Psoas muscle (tissue), 8 donors: ENCODE results near the gene FOCAD. TPM values are rescaled to one million over a fixed set of nuclear protein-coding genes. Genes with fewer than 3 reads are reported as not detected.

Source experiments
- ATAC-seq, 4 donors: fragments of 200-7000 bp; cut with Tn5 transposase; one replicate each; pipeline ENCODE4 v1.9.1; 2020; ENCODE audit warnings: moderate library complexity in 3 of 4, mild to moderate bottlenecking in 2 of 4
- DNase-seq, 2 donors: peaks; one replicate each; pipeline ENCODE4 v3.0.0-alpha.2; 2020
- H3K27ac ChIP-seq: fragments of 200-600 bp; one replicate; pipeline ENCODE4 v1.8.0; 2022
- H3K27me3 ChIP-seq, 3 donors: fragments of 200-600 bp in 1 of 3; one replicate each; pipeline versions ENCODE4 v1.6.1 to v1.8.0; 2013 to 2022; ENCODE audit warnings: low read length in 2 of 3, mild to moderate bottlenecking in 2 of 3, moderate library complexity in 1 of 3; ENCODE audit not compliant: insufficient read depth in 3 of 3
- H3K36me3 ChIP-seq, 2 donors: fragments of 200-600 bp in 1 of 2; one replicate each; pipeline versions ENCODE4 v1.6.1 to v1.8.0; 2013 to 2022; ENCODE audit warnings: low read depth in 1 of 2, mild to moderate bottlenecking in 1 of 2, moderate library complexity in 1 of 2; ENCODE audit not compliant: insufficient read depth in 1 of 2
- H3K4me1 ChIP-seq: fragments of 200-600 bp; one replicate; pipeline ENCODE4 v1.8.0; 2022
- H3K4me3 ChIP-seq: fragments of 200-600 bp; one replicate; pipeline ENCODE4 v1.8.0; 2022; ENCODE audit warnings: mild to moderate bottlenecking
- H3K9me3 ChIP-seq: fragments of 200-600 bp; one replicate; pipeline ENCODE4 v1.8.0; 2022
- CTCF ChIP-seq: fragments of 200-600 bp; IDR thresholded peaks from one replicate; pipeline ENCODE4 v1.8.0; 2022; ENCODE audit warnings: antibody characterized with exemption
- WGBS, 3 donors: extraction: QIAGEN DNeasy Blood & Tissue Kit; methylation state at CpG; one replicate each; pipeline versions ENCODE4 v1.1.6 to v1.1.7; 2013; 5-methylcytosine and 5-hydroxymethylcytosine counted together
- intact Hi-C, 2 donors: fragments of 100-400 bp; cut with DNase I; formaldehyde crosslinking; loops; one replicate each; pipeline versions ENCODE4 v1.11.0 to v1.14.2; 2022
- polyA plus RNA-seq, 3 donors: library from polyadenylated mRNA; stranded (reverse); fragments of 200-250 nt; gene quantifications; one replicate each; pipeline ENCODE4 v1.2.3, GENCODE V29; 2013
- total RNA-seq, 4 donors: library from RNA; stranded (reverse); fragmentation: NEBNext Ultra II Directional in 2 of 4; extraction: Animal tissue kit (Norgen Biotek cat#: 25700) in 2 of 4; gene quantifications; one replicate each; pipeline versions ENCODE4 v1.2.1 to v1.2.4, GENCODE V29; 2021 to 2023
- donor health status: healthy with polysubstance abuse.
- donor health status: DM: no; HTN: no; CAD: no; lungs with moderate emphysema.
- donor health status: Bipolar disorder and iron deficiency.
- donor health status: healthy.
- donor health status: DM: yes; HTN: yes; CAD: no.
- donor health status: DM: no; HTN: no; CAD: no.
- donor health status: DM: no; HTN: no; CAD: no.
- donor health status: DM: yes; HTN: yes; CAD: no.

The FOCAD gene
- total and polyA plus RNA-seq, 7 donors: 5.8 to 24.8 (median 12.1) TPM

GRCh38 chr9:20914556-20914955 lies 230.5 kb downstream of the FOCAD start:
- Histone ChIP-seq H3K9me3 (no peaks in the 10 kb centered on the region), H3K36me3 (peaks cover 0 to 47% of the 10 kb centered on the region in 2 donors), H3K27me3 (no peaks in the 10 kb centered on the region), H3K4me3 (no peak overlapping the region), H3K4me1 (no peaks in the 10 kb centered on the region), H3K27ac (no peak overlapping the region)
- DNase-seq (no peak), ATAC-seq (no peak)
- no peak for TF ChIP-seq CTCF
- intact Hi-C loops: no loop called here
- WGBS, 3 donors: 90 to 96% (median 91%) methylated on average over 6 of the region's 6 CpGs

- Histone ChIP-seq H3K27me3 (no peaks in the 10 kb centered on the region), H3K4me3 (no peak overlapping the region), H3K9me3 (no peaks in the 10 kb centered on the region), H3K36me3 (peaks cover 0 to 24% of the 10 kb centered on the region in 2 donors), H3K27ac (no peak overlapping the region), H3K4me1 (no peaks in the 10 kb centered on the region)
- ATAC-seq (no peak), DNase-seq (no peak)
- no peak for TF ChIP-seq CTCF
- intact Hi-C loops: no loop called here
- 89 to 96% (median 94%) methylated on average over 1 of the region's 1 CpG for WGBS, 3 donors
Measured at GRCh38 chr9:20921362-20921761, 237.3 kb downstream of the FOCAD start.

- DNase-seq (no peak), ATAC-seq (no peak)
- Histone ChIP-seq H3K9me3 (no peaks in the 10 kb centered on the region), H3K27ac (no peak overlapping the region), H3K27me3 (no peaks in the 10 kb centered on the region), H3K4me1 (no peaks in the 10 kb centered on the region), H3K36me3 (peaks cover 0 to 18% of the 10 kb centered on the region in 2 donors), H3K4me3 (no peak overlapping the region)
- no peak for TF ChIP-seq CTCF
- 97% methylated on average over 1 of the region's 1 CpG for WGBS, 3 donors
- intact Hi-C loops: no loop called here
Measured at GRCh38 chr9:20925256-20926045, 241.4 kb downstream of the FOCAD start.

- Histone ChIP-seq H3K4me3 (no peak overlapping the region), H3K9me3 (no peaks in the 10 kb centered on the region), H3K27me3 (no peaks in the 10 kb centered on the region), H3K36me3 (peaks cover 0 to 33% of the 10 kb centered on the region in 2 donors), H3K4me1 (no peaks in the 10 kb centered on the region), H3K27ac (no peak overlapping the region)
- no peak for TF ChIP-seq CTCF
- no peak for DNase-seq
- ATAC-seq: no peak
- 72 to 76% (median 75%) methylated on average over 5 of the region's 5 CpGs for WGBS, 3 donors
- intact Hi-C loops: no loop called here
Measured at GRCh38 chr9:20929276-20929675, 245.2 kb downstream of the FOCAD start.

GRCh38 chr9:20930836-20931235 lies 246.8 kb downstream of the FOCAD start:
- Histone ChIP-seq H3K27ac (no peak overlapping the region), H3K36me3 (peaks cover 0 to 38% of the 10 kb centered on the region in 2 donors), H3K9me3 (no peaks in the 10 kb centered on the region), H3K27me3 (no peaks in the 10 kb centered on the region), H3K4me3 (no peak overlapping the region), H3K4me1 (no peaks in the 10 kb centered on the region)
- DNase-seq (no peak), ATAC-seq (no peak)
- TF ChIP-seq CTCF: no peak
- 65 to 80% (median 72%) methylated on average over 1 of the region's 1 CpG for WGBS, 3 donors
- intact Hi-C loops: no loop called here
